GM12878 (cell line): ENCODE measurements around the gene CCDC85A. TPM values are rescaled to one million over a fixed set of nuclear protein-coding genes. Genes with fewer than 3 reads are reported as not detected.

Experiments used
- ATAC-seq: fragments of 200-7000 bp; cut with Tn5 transposase; 3 replicates; pipeline ENCODE4 v1.9.1; 2020; ENCODE audit warnings: mild to moderate bottlenecking, moderate library complexity
- BruUV-seq: library from RNA; stranded (reverse); fragments of 400-500 nt; replicated peaks from 2 replicates; lab custom pipeline; 2021; lab: Mats Ljungman, UMichigan
- CTCF ChIA-PET: fragments of 300-600 bp; sonication (Branson Sonifier 250); formaldehyde crosslinking; extraction: SDS; loops from one replicate; lab custom pipeline; 2021; ENCODE audit warnings: inconsistent platforms; lab: Yijun Ruan, JAX
- POLR2A ChIA-PET: fragments of 350-600 bp; formaldehyde crosslinking; extraction: SDS; loops from one replicate; lab custom pipeline; 2021; ENCODE audit warnings: inconsistent platforms; lab: Charles Lee
- RAD21 ChIA-PET: fragments of 300-600 bp; sonication (Branson Sonifier 250); formaldehyde crosslinking; loops from one replicate; lab custom pipeline; 2023; ENCODE audit warnings: antibody characterized with exemption; ENCODE audit not compliant: unreplicated experiment; lab: Charles Lee
- SMC1A ChIA-PET: fragments of 300-600 bp; sonication (Branson Sonifier 250); formaldehyde crosslinking; loops from one replicate; lab custom pipeline; 2023; ENCODE audit not compliant: unreplicated experiment, uncharacterized antibody; lab: Charles Lee
- DNase-seq: peaks from one replicate; pipeline ENCODE4 v3.0.0-alpha.2; 2011; ENCODE audit warnings: low read depth, low spot score
- FAIRE-seq: peaks from 3 replicates; lab custom pipeline; 2011; peaks lifted over from hg19 to GRCh38; lab: Jason Lieb, UNC
- H2AFZ ChIP-seq: 2 replicates; pipeline ENCODE4 v1.6.0; 2011; ENCODE audit warnings: low read depth, low read length, control low read depth; ENCODE audit not compliant: control insufficient read depth
- H3K27ac ChIP-seq: 2 replicates; pipeline ENCODE4 v1.5.1; 2011; ENCODE audit warnings: control low read depth; ENCODE audit not compliant: control insufficient read depth, insufficient read depth
- H3K27me3 ChIP-seq, 2 experiments: replicated peaks in 1 of 2; 2 replicates each; pipeline versions ENCODE4 v1.6.0 to v1.6.1; 2011; ENCODE audit warnings: low read length in 1 of 2; ENCODE audit not compliant: control insufficient read depth in 2 of 2, insufficient read depth in 2 of 2
- H3K36me3 ChIP-seq, 2 experiments: 2 replicates each; pipeline ENCODE4 v1.5.1; 2011; ENCODE audit warnings: low read length in 1 of 2; ENCODE audit not compliant: control insufficient read depth in 2 of 2, insufficient read depth in 2 of 2
- H3K4me1 ChIP-seq: 2 replicates; pipeline ENCODE4 v1.6.1; 2011; ENCODE audit warnings: mild to moderate bottlenecking, low read length, moderate library complexity, mixed read lengths; ENCODE audit not compliant: control insufficient read depth, insufficient read depth
- H3K4me2 ChIP-seq: 2 replicates; pipeline ENCODE4 v1.6.0; 2011; ENCODE audit warnings: control low read depth; ENCODE audit not compliant: control insufficient read depth, insufficient read depth
- H3K4me3 ChIP-seq: fragments of 200-600 bp; sonication (generic); 2 replicates; pipeline ENCODE4 v1.5.1; 2016
- H3K79me2 ChIP-seq: 2 replicates; pipeline ENCODE4 v1.6.0; 2011; ENCODE audit warnings: low read length; ENCODE audit not compliant: control insufficient read depth, insufficient read depth
- H3K9ac ChIP-seq: 2 replicates; pipeline ENCODE4 v1.8.0; 2011; ENCODE audit warnings: low read length, control low read depth, mixed read lengths; ENCODE audit not compliant: control insufficient read depth, insufficient read depth
- H3K9me3 ChIP-seq: replicated peaks from 3 replicates; pipeline ENCODE4 v1.5.1; 2011; ENCODE audit warnings: mild to moderate bottlenecking, low read length; ENCODE audit not compliant: control insufficient read depth, insufficient read depth
- H4K20me1 ChIP-seq: 2 replicates; pipeline ENCODE4 v1.6.0; 2011; ENCODE audit not compliant: control insufficient read depth, insufficient read depth
- ASH2L ChIP-seq: fragments of 300-600, 200-600 bp; sonication (generic); IDR thresholded peaks from 2 replicates; pipeline ENCODE4 v1.6.1; 2017; ENCODE audit warnings: low read depth, mild to moderate bottlenecking, borderline replicate concordance
- BMI1 ChIP-seq: fragments of 450-650 bp; IDR thresholded peaks from 2 replicates; pipeline ENCODE4 v1.6.1; 2016; ENCODE audit warnings: mild to moderate bottlenecking, moderate library complexity, borderline replicate concordance
- CREM ChIP-seq: IDR thresholded peaks from 2 replicates; pipeline ENCODE4 v1.6.1; 2014; ENCODE audit warnings: antibody characterized with exemption, low read depth
- FOXM1 ChIP-seq: IDR thresholded peaks from 2 replicates; pipeline ENCODE4 v1.6.1; 2012; ENCODE audit warnings: low read depth, mild to moderate bottlenecking, inconsistent platforms, low read length, moderate library complexity
- NBN ChIP-seq: fragments of 450-650 bp; IDR thresholded peaks from 2 replicates; pipeline ENCODE4 v1.6.1; 2016
- NFYA ChIP-seq: IDR thresholded peaks from 2 replicates; pipeline ENCODE4 v1.6.1; 2011; ENCODE audit warnings: low read depth, mild to moderate bottlenecking, low read length, improper control_type of control experiment, borderline replicate concordance
- NKRF ChIP-seq: fragments of 450-650 bp; conservative IDR thresholded peaks from 2 replicates; pipeline ENCODE4 v1.6.1; 2017; ENCODE audit warnings: mild to moderate bottlenecking, moderate library complexity
- NR2C1 ChIP-seq: fragments of 450-650 bp; IDR thresholded peaks from 2 replicates; pipeline ENCODE4 v1.6.1; 2017; ENCODE audit warnings: antibody characterized with exemption, mild to moderate bottlenecking, moderate library complexity
- NRF1 ChIP-seq: conservative IDR thresholded peaks from 2 replicates; pipeline ENCODE4 v1.6.1; 2011; ENCODE audit warnings: mild to moderate bottlenecking, low read depth, low read length, improper control_type of control experiment
- SP1 ChIP-seq: IDR thresholded peaks from one replicate; pipeline ENCODE4 v1.6.1; 2011; ENCODE audit warnings: low read depth, low read length
- TCF7 ChIP-seq: IDR thresholded peaks from 2 replicates; pipeline ENCODE4 v1.6.1; 2014; ENCODE audit warnings: antibody characterized with exemption, borderline replicate concordance
- WGBS: methylation state at CpG from one replicate; pipeline ENCODE4 v1.1.6; 2016; ENCODE audit warnings: low lambda C conversion rate; ENCODE audit not compliant: insufficient replicate concordance, insufficient coverage; ENCODE audit errors: missing lambda C conversion rate; 5-methylcytosine and 5-hydroxymethylcytosine counted together
- in situ Hi-C: fragments of 300-500 bp; cut with MboI; formaldehyde crosslinking; loops from 9 replicates; pipeline ENCODE4 v1.14.3; 2018; ENCODE audit warnings: mixed read lengths
- intact Hi-C: fragments of 100-400 bp; cut with micrococcal nuclease; formaldehyde crosslinking; loops from one replicate; pipeline ENCODE4 v1.14.2; 2022; ENCODE audit not compliant: unreplicated experiment
- polyA plus RNA-seq, 11 experiments: library from polyadenylated mRNA; depleted of rRNA in 4 of 11; unstranded in 6 of 11; stranded (reverse) in 5 of 11; fragments of >200 nt; fragmentation: Nextera tagmentation in 4 of 11; fragmentation: Illumina TruSeq in 1 of 11; extraction: Ambion mirVana in 4 of 11; extraction: Trizol in 1 of 11; gene quantifications; 1 replicate in 1 of 11; 2 replicates in 10 of 11; pipeline versions ENCODE4 v1.2.1 to v1.2.3, GENCODE V29; 2011 to 2016; ENCODE audit warnings: inconsistent platforms in 2 of 11, missing spikeins in 2 of 11, low read depth in 1 of 11
- total RNA-seq, 4 experiments: library from RNA; depleted of rRNA in 3 of 4; stranded (reverse); fragments of >200 nt in 3 of 4; fragmentation: Illumina TruSeq in 1 of 4; extraction: Trizol in 1 of 4; gene quantifications; 2 replicates each; pipeline versions ENCODE4 v1.2.1 to v1.2.3, GENCODE V29; 2013 to 2021
- TF ChIP-seq, protein P1 (sequence below): fragments of 450-650 bp; IDR thresholded peaks from 2 replicates; pipeline ENCODE4 v1.6.1; 2017; ENCODE audit warnings: mild to moderate bottlenecking, moderate library complexity

The CCDC85A gene
- total and polyA plus RNA-seq, 10 of the 15 experiments (the other 5 are each of a cell fraction or from before 2014, with no cell fraction given) = 0.02 to 0.57 (median 0.04) TPM; not detected in 7

DNA sequence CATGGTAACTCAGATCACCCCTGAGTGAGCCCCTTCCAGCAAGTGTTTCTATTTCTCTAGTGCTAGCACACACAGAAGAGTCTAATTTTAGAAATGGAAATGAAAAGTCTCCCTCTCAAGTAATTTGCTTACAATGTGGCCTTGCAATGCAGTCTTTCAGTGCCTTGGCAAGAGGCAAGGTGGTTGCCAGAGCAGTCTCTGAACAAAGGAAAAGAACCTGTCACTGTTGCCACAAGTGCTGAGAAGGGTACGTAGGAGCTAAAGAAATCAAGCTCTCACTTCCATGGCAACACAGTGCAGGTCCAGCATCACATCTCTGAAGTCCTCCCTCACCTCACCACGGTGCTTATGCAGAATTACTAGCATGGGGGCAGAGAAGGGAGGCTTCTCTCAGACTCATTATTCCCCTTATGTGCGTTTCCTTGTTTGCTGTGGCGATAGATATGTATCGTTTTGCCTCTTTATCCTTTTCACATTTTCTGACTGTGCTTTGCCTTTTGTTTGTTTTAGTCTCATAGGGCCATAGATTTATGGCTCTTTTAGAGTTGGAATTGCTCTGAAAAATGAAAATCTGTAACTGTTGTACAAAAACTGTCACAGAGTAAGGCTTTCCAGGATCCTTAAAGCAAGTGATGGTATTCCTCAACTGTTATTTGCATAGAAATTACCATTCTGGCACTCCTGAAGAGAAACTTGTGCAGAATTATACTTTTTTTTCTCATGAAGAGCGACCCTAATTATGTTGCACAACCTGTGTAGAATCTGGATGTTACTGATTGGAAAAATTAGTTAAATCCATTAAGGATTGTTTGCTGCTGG lies 164.8 kb downstream of the CCDC85A start:
- peak; percentile 79 for ATAC-seq

More for the DNA sequence above, 164.8 kb downstream of the CCDC85A start:
- Histone ChIP-seq H3K4me3 (no peak overlapping the region), H3K4me2 (no peak overlapping the region), H3K79me2 (no peaks in the 10 kb centered on the region), H3K9ac (no peak overlapping the region), H3K4me1 (no peaks in the 10 kb centered on the region; the same call in 1 of the 2 replicates), H3K36me3 (no peaks in the 10 kb centered on the region), H4K20me1 (no peaks in the 10 kb centered on the region), H3K27ac (no peak overlapping the region), H3K9me3 (no peaks in the 10 kb centered on the region), H3K27me3 (no peaks in the 10 kb centered on the region), H2AFZ (no peak overlapping the region)
- TF ChIP-seq, protein P1, sequence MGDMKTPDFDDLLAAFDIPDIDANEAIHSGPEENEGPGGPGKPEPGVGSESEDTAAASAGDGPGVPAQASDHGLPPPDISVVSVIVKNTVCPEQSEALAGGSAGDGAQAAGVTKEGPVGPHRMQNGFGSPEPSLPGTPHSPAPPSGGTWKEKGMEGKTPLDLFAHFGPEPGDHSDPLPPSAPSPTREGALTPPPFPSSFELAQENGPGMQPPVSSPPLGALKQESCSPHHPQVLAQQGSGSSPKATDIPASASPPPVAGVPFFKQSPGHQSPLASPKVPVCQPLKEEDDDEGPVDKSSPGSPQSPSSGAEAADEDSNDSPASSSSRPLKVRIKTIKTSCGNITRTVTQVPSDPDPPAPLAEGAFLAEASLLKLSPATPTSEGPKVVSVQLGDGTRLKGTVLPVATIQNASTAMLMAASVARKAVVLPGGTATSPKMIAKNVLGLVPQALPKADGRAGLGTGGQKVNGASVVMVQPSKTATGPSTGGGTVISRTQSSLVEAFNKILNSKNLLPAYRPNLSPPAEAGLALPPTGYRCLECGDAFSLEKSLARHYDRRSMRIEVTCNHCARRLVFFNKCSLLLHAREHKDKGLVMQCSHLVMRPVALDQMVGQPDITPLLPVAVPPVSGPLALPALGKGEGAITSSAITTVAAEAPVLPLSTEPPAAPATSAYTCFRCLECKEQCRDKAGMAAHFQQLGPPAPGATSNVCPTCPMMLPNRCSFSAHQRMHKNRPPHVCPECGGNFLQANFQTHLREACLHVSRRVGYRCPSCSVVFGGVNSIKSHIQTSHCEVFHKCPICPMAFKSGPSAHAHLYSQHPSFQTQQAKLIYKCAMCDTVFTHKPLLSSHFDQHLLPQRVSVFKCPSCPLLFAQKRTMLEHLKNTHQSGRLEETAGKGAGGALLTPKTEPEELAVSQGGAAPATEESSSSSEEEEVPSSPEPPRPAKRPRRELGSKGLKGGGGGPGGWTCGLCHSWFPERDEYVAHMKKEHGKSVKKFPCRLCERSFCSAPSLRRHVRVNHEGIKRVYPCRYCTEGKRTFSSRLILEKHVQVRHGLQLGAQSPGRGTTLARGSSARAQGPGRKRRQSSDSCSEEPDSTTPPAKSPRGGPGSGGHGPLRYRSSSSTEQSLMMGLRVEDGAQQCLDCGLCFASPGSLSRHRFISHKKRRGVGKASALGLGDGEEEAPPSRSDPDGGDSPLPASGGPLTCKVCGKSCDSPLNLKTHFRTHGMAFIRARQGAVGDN = no peak
- TF ChIP-seq SP1 = no peak
- TF ChIP-seq NFYA = no peak
- no peak for TF ChIP-seq NR2C1
- TF ChIP-seq CREM = no peak
- no peak for TF ChIP-seq FOXM1
- TF ChIP-seq NBN = no peak
- TF ChIP-seq NKRF = no peak
- TF ChIP-seq TCF7 = no peak
- TF ChIP-seq ASH2L = no peak
- no peak for TF ChIP-seq BMI1
- TF ChIP-seq NRF1 = no peak
- in situ Hi-C loops (no loop called here), intact Hi-C loops (no loop called here)
- 25% methylated on average over 6 of the region's 6 CpGs for WGBS
- RAD21 ChIA-PET = no interaction called here
- no TSS peak for BruUV-seq
- CTCF ChIA-PET = interaction anchor here (1.0 kb wide), 1 partner anchor 21 kb away, joined by 3 read pairs; no protein-coding TSS in a partner anchor
- FAIRE-seq (no peak), DNase-seq (peak; percentile 13)
- SMC1A ChIA-PET = interaction anchor here (1.0 to 1.1 kb wide), 2 partner anchors 11 to 577 kb away, joined by 3 read pairs; no protein-coding TSS in a partner anchor
- POLR2A ChIA-PET = no interaction called here
